Activated naive CD8-positive, alpha-beta T cell treated with anti-CD3 and anti-CD28 coated beads, Interleukin-2, amount 10 ng/mL, durations not matched to agents 7 days and 5 days (primary cell): ENCODE results near the gene ACAA1. TPM values are rescaled to one million over a fixed set of nuclear protein-coding genes. Genes with fewer than 3 reads are reported as not detected.
"Not testable (repeated sequence)": the region's sequence is repeated elsewhere in the genome, so short reads cannot be mapped to it uniquely, and the experiment has no call there.

Experiments
- ATAC-seq: fragments of 150-1000 bp; cut with Tn5 transposase; one replicate; pipeline ENCODE4 v1.10.0; 2021; ENCODE audit warnings: low read depth, moderate library complexity
- POLR2A ChIA-PET: fragments of 350-600 bp; sonication (Branson Sonifier 250); formaldehyde crosslinking; loops from one replicate; lab custom pipeline; 2021; ENCODE audit warnings: antibody characterized with exemption; lab: Charles Lee
- DNase-seq: peaks from one replicate; pipeline ENCODE4 v3.0.0; 2021
- H3K27ac Mint-ChIP-seq: one replicate; pipeline ENCODE4 v1.8.0; 2022; ENCODE audit warnings: mild to moderate bottlenecking, mixed read lengths
- H3K27me3 Mint-ChIP-seq: one replicate; pipeline ENCODE4 v1.8.0; 2022; ENCODE audit warnings: mild to moderate bottlenecking, moderate library complexity, mixed read lengths
- H3K36me3 Mint-ChIP-seq: one replicate; pipeline ENCODE4 v1.8.0; 2021; ENCODE audit warnings: mild to moderate bottlenecking, mixed read lengths
- H3K4me1 Mint-ChIP-seq: one replicate; pipeline ENCODE4 v1.8.0; 2021; ENCODE audit warnings: mixed read lengths
- H3K4me3 Mint-ChIP-seq: one replicate; pipeline ENCODE4 v1.8.0; 2022; ENCODE audit warnings: mild to moderate bottlenecking, moderate library complexity, mixed read lengths
- H3K9me3 Mint-ChIP-seq: one replicate; pipeline ENCODE4 v1.8.0; 2021; ENCODE audit warnings: mixed read lengths
- total RNA-seq, 2 experiments: library from RNA; stranded (reverse); gene quantifications; one replicate each; pipeline ENCODE4 v1.2.3, GENCODE V29; 2021

ACAA1 gene
- total RNA-seq, 2 experiments from 2014 or later = 89.0 to 93.5 TPM

DNA sequence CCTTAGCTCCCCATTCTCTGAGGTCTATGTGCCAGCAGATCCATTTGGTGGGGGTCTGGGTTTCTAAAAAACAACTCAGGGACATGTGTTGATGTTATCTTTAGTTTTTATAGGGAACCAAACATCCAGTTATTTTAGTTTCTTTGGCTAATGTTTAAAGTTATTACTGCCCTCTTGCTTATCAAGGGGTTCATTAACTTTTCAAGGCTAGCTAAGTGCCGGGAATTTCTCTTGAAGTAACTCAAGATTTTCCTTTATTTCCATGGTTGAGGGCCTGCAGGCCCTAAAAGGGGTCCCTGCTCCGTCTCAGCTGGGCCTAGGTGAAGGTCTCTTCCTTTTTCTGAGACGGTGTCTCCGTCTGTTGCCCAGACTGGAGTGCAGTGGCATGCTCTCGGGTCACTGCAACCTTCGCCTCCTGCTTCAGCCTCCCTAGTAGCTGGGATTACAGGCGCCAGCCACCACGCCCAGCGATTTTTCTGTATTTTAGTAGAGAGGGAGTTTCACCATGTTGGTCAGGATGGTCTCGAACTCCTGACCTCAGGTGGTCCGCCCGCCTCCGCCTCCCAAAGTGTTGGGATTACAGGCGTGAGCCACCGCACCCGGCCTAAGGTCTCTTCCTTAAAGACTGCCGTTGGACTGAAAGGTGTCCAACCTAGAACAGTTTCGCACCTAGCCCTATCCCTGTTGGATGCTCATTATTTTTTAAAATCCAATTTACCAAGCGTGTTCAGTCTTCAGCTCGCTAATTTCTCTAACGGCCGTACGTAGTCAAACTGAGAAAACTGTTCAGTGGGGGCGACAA, 27.1 kb upstream of the ACAA1 start:
- Mint-ChIP-seq H3K9me3 (no peaks in the 10 kb centered on the region), H3K4me3 (peak overlapping the region; percentile 82), H3K36me3 (peaks cover 17% of the 10 kb centered on the region), H3K27me3 (no peaks in the 10 kb centered on the region), H3K4me1 (peaks cover 40% of the 10 kb centered on the region), H3K27ac (peak overlapping the region; percentile 99)
- no peak for DNase-seq
- POLR2A ChIA-PET = interaction anchor here (1.3 to 5.4 kb wide), 14 partner anchors 11 to 292 kb away, joined by 3 to 171 read pairs (median 8); partner anchors contain the start of genes ACAA1, DLEC1, MYD88 and PLCD1
- no peak for ATAC-seq

DNA sequence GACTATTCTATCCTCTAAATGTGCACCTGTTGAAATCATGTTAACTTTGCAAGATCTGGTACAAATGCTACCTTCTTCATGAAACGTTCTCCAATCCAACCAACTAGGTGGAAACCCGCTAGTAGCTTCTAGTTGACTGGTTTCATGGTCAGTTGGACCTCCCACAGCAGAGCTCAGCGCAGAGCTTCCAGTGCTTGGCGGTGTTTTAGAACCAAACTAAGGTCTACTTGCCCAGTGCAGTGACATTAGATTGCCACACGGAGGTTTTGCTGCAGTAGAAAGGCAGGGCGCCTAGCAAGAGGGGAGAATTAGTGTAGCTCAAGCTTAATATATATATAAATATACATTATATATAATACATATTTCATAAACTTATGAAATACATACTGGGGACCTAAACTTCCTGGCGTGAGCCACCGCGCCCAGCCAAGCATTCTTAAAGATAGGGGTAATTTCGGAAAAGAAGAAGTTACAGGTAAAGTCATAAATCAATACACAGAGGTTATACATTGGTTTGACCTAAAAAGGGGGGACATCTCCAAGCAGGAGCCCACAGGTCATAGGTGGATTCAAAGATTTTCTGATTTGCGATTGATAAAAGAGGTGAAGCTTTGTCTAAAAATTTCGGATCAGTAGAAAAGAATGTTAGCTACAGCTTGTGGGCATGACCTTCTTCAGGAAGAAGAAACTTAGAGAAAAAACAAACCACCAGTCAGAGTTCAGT, 26.4 kb upstream of the ACAA1 start:
- H3K36me3 Mint-ChIP-seq = peaks cover 12% of the 10 kb centered on the region
- H3K27me3 Mint-ChIP-seq = peaks cover 1% of the 10 kb centered on the region
- no peaks in the 10 kb centered on the region for H3K9me3 Mint-ChIP-seq
- POLR2A ChIA-PET = interaction anchor here (2.0 to 5.4 kb wide), 5 partner anchors 10 to 30 kb away, joined by 8 to 171 read pairs (median 19); partner anchors contain the start of genes ACAA1 and MYD88
- DNase-seq = no peak
- no peak overlapping the region for H3K4me3 Mint-ChIP-seq
- peak overlapping the region; percentile 99 for H3K27ac Mint-ChIP-seq
- no peak for ATAC-seq
- peaks cover 33% of the 10 kb centered on the region for H3K4me1 Mint-ChIP-seq

DNA sequence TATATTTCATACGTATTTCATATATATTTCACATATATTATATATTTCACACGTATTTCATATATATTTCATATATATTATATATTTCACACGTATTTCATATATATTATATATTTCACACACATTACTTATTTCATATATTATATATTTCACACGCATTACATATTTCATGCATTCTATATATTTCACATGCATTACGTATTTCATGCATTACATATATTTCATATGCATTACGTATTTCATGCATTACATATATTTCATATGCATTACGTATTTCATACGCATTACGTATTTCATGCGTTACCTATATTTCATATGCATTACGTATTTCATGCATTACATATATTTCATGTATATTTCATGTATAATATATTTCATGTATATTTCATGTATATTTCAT, 23.8 kb upstream of the ACAA1 start:
- H3K9me3 Mint-ChIP-seq, H3K27ac Mint-ChIP-seq, DNase-seq, H3K27me3 Mint-ChIP-seq, ATAC-seq, H3K36me3 Mint-ChIP-seq, H3K4me3 Mint-ChIP-seq, POLR2A ChIA-PET: not testable (repeated sequence)
- H3K4me1 Mint-ChIP-seq = peaks cover 16% of the 10 kb centered on the region

DNA sequence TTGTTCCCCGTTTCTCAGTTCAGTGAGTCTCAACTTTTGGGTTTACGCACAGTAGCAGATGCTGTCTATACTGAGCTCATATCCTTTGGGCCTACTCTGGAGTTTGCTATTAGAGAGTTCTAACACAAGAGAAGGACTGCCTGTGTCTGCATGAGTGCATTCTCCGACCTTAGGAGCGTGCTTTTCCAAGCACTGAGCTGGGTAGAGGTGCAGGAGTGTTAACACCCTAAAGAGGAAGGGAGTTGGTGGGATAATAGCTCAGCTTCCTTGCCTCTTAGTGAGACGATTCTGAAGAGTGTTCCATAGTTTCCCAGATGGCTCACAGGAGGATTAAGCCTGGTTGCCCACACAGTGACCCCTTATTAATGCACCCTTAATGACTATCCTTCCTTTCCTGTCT, 21.5 kb upstream of the ACAA1 start:
- no peaks in the 10 kb centered on the region for H3K36me3 Mint-ChIP-seq
- no peak overlapping the region for H3K27ac Mint-ChIP-seq
- H3K27me3 Mint-ChIP-seq = peaks cover 1% of the 10 kb centered on the region
- H3K4me1 Mint-ChIP-seq = peaks cover 8% of the 10 kb centered on the region
- no peak overlapping the region for H3K4me3 Mint-ChIP-seq
- no peak for DNase-seq
- POLR2A ChIA-PET = interaction anchor here (0.6 to 1.3 kb wide), 2 partner anchors 22 to 28 kb away, joined by 5 to 6 read pairs; partner anchors contain the start of gene ACAA1
- no peaks in the 10 kb centered on the region for H3K9me3 Mint-ChIP-seq
- ATAC-seq = no peak

DNA sequence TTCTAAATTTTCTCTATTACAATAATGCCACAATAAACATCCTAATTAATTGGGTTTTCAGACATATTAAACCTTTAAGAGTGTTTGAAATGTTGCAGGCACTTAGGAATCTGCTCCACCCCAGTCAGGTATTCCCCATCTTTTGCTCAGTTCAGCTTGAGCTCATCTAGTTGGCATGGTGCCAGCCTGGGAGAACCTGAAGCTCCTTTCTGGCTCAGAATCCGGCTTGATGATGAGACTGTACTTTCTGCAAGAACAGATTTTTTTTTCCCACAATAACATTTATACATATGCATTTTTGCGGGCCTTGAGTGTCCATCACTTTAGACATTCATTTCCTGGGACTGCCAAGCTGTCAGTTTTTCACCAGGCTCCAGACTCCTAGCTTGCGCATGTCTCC, 20.7 kb upstream of the ACAA1 start:
- H3K27me3 Mint-ChIP-seq = peaks cover 1% of the 10 kb centered on the region
- POLR2A ChIA-PET = interaction anchor here (1.3 kb wide), 1 partner anchor 21 kb away, joined by 6 read pairs; the partner anchor contains the start of gene ACAA1

DNA sequence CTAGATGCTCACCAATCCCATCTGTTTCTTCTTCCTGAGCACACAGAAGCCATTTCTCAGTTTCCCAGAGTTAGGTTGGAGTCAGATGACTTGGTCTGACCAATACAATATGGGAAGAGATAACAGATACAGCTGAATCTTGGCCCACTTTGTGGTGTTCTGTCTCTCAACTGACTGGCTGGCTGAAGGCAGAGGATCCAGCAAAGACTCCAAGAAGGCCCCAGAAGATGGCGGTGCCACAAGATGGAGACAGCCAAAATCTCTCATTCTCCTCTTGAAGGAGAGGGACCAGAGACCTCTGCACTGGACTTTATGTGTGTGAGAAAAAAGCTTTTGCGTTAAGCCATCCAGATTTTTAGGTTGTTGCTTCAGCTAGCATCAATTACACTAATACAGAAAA, 20.2 kb upstream of the ACAA1 start:
- POLR2A ChIA-PET = interaction anchor here (1.3 kb wide), 1 partner anchor 20 kb away, joined by 6 read pairs; the partner anchor contains the start of gene ACAA1
- no peak overlapping the region for H3K4me3 Mint-ChIP-seq
- no peaks in the 10 kb centered on the region for H3K9me3 Mint-ChIP-seq
- DNase-seq (no peak), ATAC-seq (no peak)
- H3K36me3 Mint-ChIP-seq = no peaks in the 10 kb centered on the region
- H3K4me1 Mint-ChIP-seq = peaks cover 12% of the 10 kb centered on the region
- H3K27me3 Mint-ChIP-seq = peaks cover 1% of the 10 kb centered on the region
- H3K27ac Mint-ChIP-seq = no peak overlapping the region

More for the DNA sequence above, 20.7 kb upstream of the ACAA1 start:
- ATAC-seq (no peak), DNase-seq (no peak)
- H3K9me3 Mint-ChIP-seq = no peaks in the 10 kb centered on the region
- no peak overlapping the region for H3K4me3 Mint-ChIP-seq
- peaks cover 10% of the 10 kb centered on the region for H3K4me1 Mint-ChIP-seq
- H3K27ac Mint-ChIP-seq = no peak overlapping the region
- H3K36me3 Mint-ChIP-seq = no peaks in the 10 kb centered on the region

DNA sequence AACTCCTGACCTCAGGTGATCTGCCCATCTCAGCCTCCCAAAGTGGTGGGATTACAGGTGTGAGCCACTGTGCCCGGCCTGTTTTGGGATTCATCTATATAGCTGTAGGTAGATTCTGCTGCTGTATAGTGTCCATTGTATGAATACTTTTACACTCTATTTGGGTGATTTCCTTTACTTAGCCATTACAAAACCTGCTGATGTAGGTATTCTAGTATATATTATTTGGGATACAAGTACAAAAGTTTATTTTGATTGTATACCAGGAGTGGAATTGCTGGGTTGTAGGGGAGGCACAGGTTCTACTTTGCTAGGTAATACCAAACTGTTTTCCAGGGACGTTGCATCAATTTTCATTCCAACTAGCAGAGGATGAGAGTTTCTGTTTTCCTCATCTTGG, 18.9 kb upstream of the ACAA1 start:
- Mint-ChIP-seq H3K27me3 (peaks cover 1% of the 10 kb centered on the region), H3K4me3 (no peak overlapping the region), H3K27ac (no peak overlapping the region), H3K9me3 (no peaks in the 10 kb centered on the region), H3K4me1 (peaks cover 24% of the 10 kb centered on the region), H3K36me3 (peaks cover 1% of the 10 kb centered on the region)
- no peak for ATAC-seq
- DNase-seq = no peak
- POLR2A ChIA-PET = no interaction called here

DNA sequence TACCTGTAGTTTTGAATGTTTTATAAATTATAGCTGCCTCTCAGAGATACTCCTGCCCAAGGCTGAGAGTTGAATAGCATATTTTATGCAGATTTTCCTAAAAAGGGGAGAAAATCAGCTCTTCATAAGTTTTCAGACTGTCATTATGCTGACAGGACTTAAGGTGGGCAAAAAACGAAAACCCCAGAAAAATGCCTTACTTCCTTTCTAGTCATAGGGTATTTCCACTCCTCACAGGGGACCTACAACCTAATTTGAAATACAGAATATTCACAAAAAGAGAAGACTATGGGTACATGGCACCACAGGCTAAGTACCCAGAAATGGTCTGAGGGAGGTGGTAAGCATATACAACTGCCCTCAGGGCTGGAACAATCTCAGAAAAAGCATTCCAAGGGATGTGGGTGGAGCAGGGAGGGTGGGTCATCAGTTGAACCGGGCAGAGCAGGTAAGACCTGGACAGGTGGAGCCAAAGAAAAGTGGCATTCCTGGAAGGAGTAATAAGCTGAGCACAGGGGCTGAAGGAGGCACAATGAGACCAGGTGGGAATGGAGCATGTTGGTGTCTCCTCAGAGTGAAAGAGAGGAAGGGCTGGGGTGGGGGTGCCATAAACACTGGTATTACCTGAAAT, 17.8 kb upstream of the ACAA1 start:
- ATAC-seq (no peak), DNase-seq (no peak)
- peaks cover 25% of the 10 kb centered on the region for H3K4me1 Mint-ChIP-seq
- H3K27ac Mint-ChIP-seq = no peak overlapping the region
- no peaks in the 10 kb centered on the region for H3K9me3 Mint-ChIP-seq
- POLR2A ChIA-PET = interaction anchor here (0.6 to 4.4 kb wide), 2 partner anchors 9 to 18 kb away, joined by 3 to 27 read pairs; partner anchors contain the start of gene OXSR1
- H3K4me3 Mint-ChIP-seq = no peak overlapping the region
- peaks cover 1% of the 10 kb centered on the region for H3K27me3 Mint-ChIP-seq
- peaks cover 1% of the 10 kb centered on the region for H3K36me3 Mint-ChIP-seq

DNA sequence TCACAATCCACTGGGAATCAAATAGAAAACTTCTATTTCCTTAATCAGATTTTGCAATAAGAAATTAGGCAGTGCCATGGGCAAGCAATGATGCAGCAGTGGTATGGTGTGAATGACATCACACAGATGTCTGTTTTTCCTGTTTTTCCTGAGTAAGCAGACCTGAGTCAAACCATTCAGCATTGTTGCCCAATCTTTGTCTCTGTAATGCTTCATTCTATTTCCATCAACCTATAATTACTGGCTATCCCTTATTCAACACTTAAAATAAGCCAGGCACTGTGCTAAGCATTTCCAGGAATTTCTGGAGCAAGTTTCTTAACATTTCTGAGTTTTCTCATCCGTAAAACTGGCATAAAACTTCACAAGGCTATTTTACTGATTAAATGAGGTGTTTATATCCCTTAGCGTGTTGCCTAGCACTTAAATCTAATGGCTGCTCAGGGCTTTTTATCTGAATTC, 17.1 kb upstream of the ACAA1 start:
- no peak overlapping the region for H3K4me3 Mint-ChIP-seq
- H3K27me3 Mint-ChIP-seq = peaks cover 1% of the 10 kb centered on the region
- DNase-seq (no peak), ATAC-seq (no peak)
- H3K9me3 Mint-ChIP-seq = no peaks in the 10 kb centered on the region
- H3K4me1 Mint-ChIP-seq = peaks cover 30% of the 10 kb centered on the region
- no peak overlapping the region for H3K27ac Mint-ChIP-seq
- H3K36me3 Mint-ChIP-seq = peaks cover 1% of the 10 kb centered on the region
- POLR2A ChIA-PET = interaction anchor here (4.4 kb wide), 1 partner anchor 10 kb away, joined by 27 read pairs; the partner anchor contains the start of gene OXSR1

DNA sequence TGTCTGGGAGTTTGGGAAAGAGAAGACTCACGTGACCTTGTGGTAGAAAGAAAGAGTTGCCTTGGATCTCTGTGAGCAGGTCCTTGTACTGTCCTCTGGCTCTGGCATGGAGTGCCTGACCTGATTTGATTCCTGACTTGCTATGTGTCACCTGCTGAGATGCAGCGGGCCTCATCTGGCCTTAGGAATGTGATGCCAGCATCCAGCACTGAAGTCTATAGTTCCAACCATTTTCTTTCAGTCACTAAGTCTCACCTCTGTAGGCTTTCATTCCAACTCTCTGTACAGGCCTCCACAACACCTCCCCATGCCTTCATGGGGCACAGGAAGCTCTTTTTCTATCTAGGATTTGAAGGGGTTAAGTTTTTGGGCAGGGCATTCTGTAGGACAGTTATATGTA, 16.3 kb upstream of the ACAA1 start:
- ATAC-seq (no peak), DNase-seq (no peak)
- Mint-ChIP-seq H3K4me1 (peaks cover 30% of the 10 kb centered on the region), H3K9me3 (no peaks in the 10 kb centered on the region), H3K36me3 (peaks cover 1% of the 10 kb centered on the region), H3K4me3 (no peak overlapping the region), H3K27ac (no peak overlapping the region), H3K27me3 (no peaks in the 10 kb centered on the region)
- POLR2A ChIA-PET = interaction anchor here (0.8 to 4.4 kb wide), 2 partner anchors 11 to 16 kb away, joined by 3 to 27 read pairs; partner anchors contain the start of genes ACAA1 and OXSR1

DNA sequence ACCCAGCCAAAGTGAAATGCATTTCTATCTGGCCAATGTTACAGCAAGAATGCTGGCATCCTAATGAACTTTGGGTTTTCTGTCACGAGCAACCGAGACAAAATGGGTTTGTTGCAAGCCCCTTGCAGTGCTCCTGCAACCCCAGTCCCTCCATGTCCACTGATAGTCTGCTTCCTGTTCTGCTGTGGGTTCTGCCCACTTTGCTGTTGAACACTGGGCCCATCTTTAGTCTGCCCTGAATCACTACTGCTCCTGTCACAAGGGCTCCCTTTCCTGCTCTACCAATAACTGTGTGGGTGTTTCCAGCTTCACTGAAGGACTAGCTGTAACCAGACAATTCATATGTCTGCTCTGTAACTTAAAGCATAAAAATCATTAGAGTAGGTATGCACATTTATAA, 15.7 kb upstream of the ACAA1 start:
- Mint-ChIP-seq H3K27ac (no peak overlapping the region), H3K9me3 (peaks cover 3% of the 10 kb centered on the region), H3K4me1 (peaks cover 32% of the 10 kb centered on the region), H3K27me3 (no peaks in the 10 kb centered on the region), H3K4me3 (no peak overlapping the region), H3K36me3 (peaks cover 2% of the 10 kb centered on the region)
- DNase-seq (no peak), ATAC-seq (no peak)
- POLR2A ChIA-PET = interaction anchor here (0.8 to 4.4 kb wide), 2 partner anchors 11 to 16 kb away, joined by 3 to 27 read pairs; partner anchors contain the start of genes ACAA1 and OXSR1

DNA sequence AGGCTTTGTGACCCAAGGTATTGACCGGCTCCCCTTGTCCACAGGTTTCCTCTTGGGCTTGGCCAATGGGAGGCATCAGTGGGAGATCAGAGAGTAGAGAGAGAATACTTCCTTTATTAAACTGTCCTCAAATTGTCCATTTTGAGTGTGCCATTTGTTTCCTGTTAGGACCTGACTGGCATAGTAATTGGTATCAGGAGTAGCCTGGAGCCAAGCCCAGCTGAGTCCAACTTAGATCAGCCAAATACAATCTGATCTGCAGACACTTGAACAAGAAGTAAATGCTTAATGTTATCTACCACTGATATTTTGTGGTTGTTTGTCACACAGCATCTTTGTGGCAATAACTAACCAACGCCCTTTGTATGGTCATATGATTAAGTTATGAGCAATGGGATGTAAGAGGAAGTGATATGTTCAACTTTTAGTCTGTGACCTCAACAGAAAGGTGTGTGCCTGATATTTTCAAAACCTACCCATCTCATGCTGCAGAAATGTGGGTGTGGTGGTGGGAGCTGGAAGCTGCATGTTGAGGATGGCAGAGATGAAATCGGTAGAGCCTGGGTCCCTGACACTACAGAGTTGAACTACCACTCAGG, 14.8 kb upstream of the ACAA1 start:
- H3K4me1 Mint-ChIP-seq = peaks cover 32% of the 10 kb centered on the region
- ATAC-seq (no peak), DNase-seq (no peak)
- H3K9me3 Mint-ChIP-seq = peaks cover 9% of the 10 kb centered on the region
- H3K36me3 Mint-ChIP-seq = peaks cover 7% of the 10 kb centered on the region
- H3K27ac Mint-ChIP-seq = peak overlapping the region; percentile 63
- H3K4me3 Mint-ChIP-seq = no peak overlapping the region
- POLR2A ChIA-PET = interaction anchor here (0.7 to 4.4 kb wide), 4 partner anchors 12 to 40 kb away, joined by 4 to 27 read pairs (median 6); partner anchors contain the start of genes ACAA1 and OXSR1
- H3K27me3 Mint-ChIP-seq = no peaks in the 10 kb centered on the region
